Neural cell (in vitro differentiated cells): ENCODE measurements around the gene CARTPT. TPM values are rescaled to one million over a fixed set of nuclear protein-coding genes. Genes with fewer than 3 reads are reported as not detected.

Experiments used
- H2AFZ ChIP-seq: fragments of 200-600, 300-800 bp; sonication (generic), shearing (Covaris generic); 2 replicates; pipeline ENCODE4 v1.6.0; 2014; ENCODE audit warnings: low read depth, mild to moderate bottlenecking, antibody characterized with exemption, low read length, moderate library complexity
- H3F3A ChIP-seq: fragments of 200-600 bp; shearing (Covaris generic); 2 replicates; pipeline ENCODE4 v1.6.1; 2016; ENCODE audit warnings: mild to moderate bottlenecking, moderate library complexity, mixed read lengths, antibody characterized with exemption, low read length; ENCODE audit not compliant: insufficient read depth, poor library complexity, severe bottlenecking
- H3K27ac ChIP-seq: fragments of 200-600, 300-800 bp; sonication (generic), shearing (Covaris generic); 2 replicates; pipeline ENCODE4 v1.5.1; 2014; ENCODE audit warnings: mild to moderate bottlenecking, low read length, moderate library complexity
- H3K27me3 ChIP-seq: fragments of 300-800, 200-600 bp; sonication (generic), shearing (Covaris generic); 2 replicates; pipeline ENCODE4 v1.6.0; 2014; ENCODE audit warnings: mild to moderate bottlenecking, low read depth, low read length, moderate library complexity; ENCODE audit not compliant: insufficient read depth
- H3K36me3 ChIP-seq: fragments of 300-800, 200-600 bp; sonication (generic), shearing (Covaris generic); 2 replicates; pipeline ENCODE4 v1.5.1; 2014; ENCODE audit warnings: mild to moderate bottlenecking, antibody characterized with exemption, low read length, moderate library complexity; ENCODE audit not compliant: insufficient read depth
- H3K4me2 ChIP-seq: fragments of 300-800, 200-600 bp; sonication (generic), shearing (Covaris generic); 2 replicates; pipeline ENCODE4 v1.6.0; 2014; ENCODE audit warnings: mild to moderate bottlenecking, low read length
- H3K4me3 ChIP-seq: fragments of 300-800, 200-600 bp; sonication (generic), shearing (Covaris generic); 2 replicates; pipeline ENCODE4 v1.5.1; 2014; ENCODE audit warnings: mild to moderate bottlenecking, low read length, moderate library complexity
- H3K79me2 ChIP-seq: fragments of 200-600 bp; shearing (Covaris generic); replicated peaks from 2 replicates; pipeline ENCODE4 v1.6.0; 2014; ENCODE audit warnings: mild to moderate bottlenecking, low read length, moderate library complexity; ENCODE audit not compliant: insufficient read depth
- H3K9ac ChIP-seq: fragments of 300-800, 200-600 bp; sonication (generic), shearing (Covaris generic); 2 replicates; pipeline ENCODE4 v1.6.1; 2016; ENCODE audit warnings: mild to moderate bottlenecking, low read length, mixed read lengths
- H3K9me2 ChIP-seq: fragments of 200-600 bp; shearing (Covaris generic); 2 replicates; pipeline ENCODE4 v1.6.1; 2016; ENCODE audit warnings: mild to moderate bottlenecking, low read length, mixed read lengths; ENCODE audit not compliant: insufficient read depth
- H3K9me3 ChIP-seq: fragments of 200-600, 300-800 bp; sonication (generic), shearing (Covaris generic); 2 replicates; pipeline ENCODE4 v1.6.1; 2016; ENCODE audit warnings: mild to moderate bottlenecking, mixed run types, low read length, moderate library complexity, mixed read lengths
- H4K20me1 ChIP-seq: fragments of 200-600 bp; shearing (Covaris generic); 2 replicates; pipeline ENCODE4 v1.6.1; 2016; ENCODE audit warnings: mild to moderate bottlenecking, mixed run types; ENCODE audit not compliant: insufficient read depth
- CTCF ChIP-seq: fragments of 450-650 bp; IDR thresholded peaks from 2 replicates; pipeline ENCODE4 v1.5.1; 2014; ENCODE audit warnings: antibody characterized with exemption, mild to moderate bottlenecking, moderate library complexity; ENCODE audit not compliant: poor library complexity, severe bottlenecking
- EP300 ChIP-seq: fragments of 450-650 bp; conservative IDR thresholded peaks from 2 replicates; pipeline ENCODE4 v1.6.1; 2014; ENCODE audit warnings: antibody characterized with exemption, mild to moderate bottlenecking, moderate library complexity; ENCODE audit not compliant: poor library complexity, severe bottlenecking
- EZH2 ChIP-seq: fragments of 200-600, 300-800 bp; shearing (Covaris generic), sonication (generic); IDR thresholded peaks from 2 replicates; pipeline ENCODE4 v1.6.1; 2014; ENCODE audit warnings: antibody characterized with exemption, low read length, borderline replicate concordance, mild to moderate bottlenecking; ENCODE audit not compliant: insufficient read depth, poor library complexity, severe bottlenecking
- MXI1 ChIP-seq: fragments of 450-650 bp; conservative IDR thresholded peaks from 2 replicates; pipeline ENCODE4 v1.6.1; 2014; ENCODE audit warnings: antibody characterized with exemption, mild to moderate bottlenecking; ENCODE audit not compliant: poor library complexity, severe bottlenecking
- POLR2AphosphoS5 ChIP-seq: IDR thresholded peaks from 2 replicates; pipeline ENCODE4 v1.6.1; 2012
- RAD21 ChIP-seq: fragments of 450-650 bp; conservative IDR thresholded peaks from 2 replicates; pipeline ENCODE4 v1.6.1; 2014; ENCODE audit warnings: antibody characterized with exemption, mild to moderate bottlenecking, moderate library complexity
- REST ChIP-seq: IDR thresholded peaks from 2 replicates; pipeline ENCODE4 v1.6.1; 2012; ENCODE audit warnings: borderline replicate concordance
- SMC3 ChIP-seq: fragments of 450-650 bp; conservative IDR thresholded peaks from 2 replicates; pipeline ENCODE4 v1.6.1; 2014; ENCODE audit warnings: antibody characterized with exemption, mild to moderate bottlenecking, moderate library complexity; ENCODE audit not compliant: poor library complexity
- TAF1 ChIP-seq: IDR thresholded peaks from 2 replicates; pipeline ENCODE4 v1.6.1; 2012; ENCODE audit warnings: low read depth
- polyA plus RNA-seq: library from polyadenylated mRNA; depleted of rRNA; stranded (reverse); fragments of >200 nt; gene quantifications from 2 replicates; pipeline ENCODE4 v1.2.3, GENCODE V29; 2014

Gene CARTPT
- polyA plus RNA-seq, 1 donor from 2014 or later = 0.71 TPM

GRCh38 chr5:71744009-71744790, 25.1 kb downstream of the CARTPT start:
- Histone ChIP-seq H3K27me3 (no peaks in the 10 kb centered on the region), H3K4me3 (no peak overlapping the region), H4K20me1 (no peaks in the 10 kb centered on the region), H3K9me3 (no peaks in the 10 kb centered on the region), H2AFZ (no peak overlapping the region), H3K36me3 (no peaks in the 10 kb centered on the region), H3F3A (no peaks in the 10 kb centered on the region), H3K4me2 (no peak overlapping the region), H3K79me2 (no peaks in the 10 kb centered on the region), H3K9me2 (no peaks in the 10 kb centered on the region), H3K9ac (no peak overlapping the region), H3K27ac (no peak overlapping the region)
- no peak for TF ChIP-seq EZH2
- TF ChIP-seq CTCF = no peak
- TF ChIP-seq SMC3 = no peak
- TF ChIP-seq REST = no peak
- no peak for TF ChIP-seq RAD21
- TF ChIP-seq MXI1 = no peak
- TF ChIP-seq POLR2AphosphoS5 = no peak
- no peak for TF ChIP-seq TAF1
- TF ChIP-seq EP300 = no peak

- no peak overlapping the region for H3K27ac ChIP-seq
- no peaks in the 10 kb centered on the region for H3K79me2 ChIP-seq
- no peak overlapping the region for H3K4me3 ChIP-seq
- H3K9ac ChIP-seq = no peak overlapping the region
- no peaks in the 10 kb centered on the region for H3K36me3 ChIP-seq
- H3K4me2 ChIP-seq = no peak overlapping the region
- H2AFZ ChIP-seq = no peak overlapping the region
- H3F3A ChIP-seq = no peaks in the 10 kb centered on the region
- H3K9me3 ChIP-seq = no peaks in the 10 kb centered on the region
- no peaks in the 10 kb centered on the region for H3K9me2 ChIP-seq
- no peaks in the 10 kb centered on the region for H4K20me1 ChIP-seq
- TF ChIP-seq MXI1 = no peak
- no peak for TF ChIP-seq SMC3
- TF ChIP-seq POLR2AphosphoS5 = no peak
- no peak for TF ChIP-seq EZH2
- TF ChIP-seq RAD21 = no peak
- no peak for TF ChIP-seq CTCF
- TF ChIP-seq TAF1 = no peak
- TF ChIP-seq REST = no peak
- no peak for TF ChIP-seq EP300
- H3K27me3 ChIP-seq = no peaks in the 10 kb centered on the region
Measured at GRCh38 chr5:71747182-71747581, 28.1 kb downstream of the CARTPT start.
